Measurements from ENCODE around the gene EFNA5. TPM values are rescaled to one million over a fixed set of nuclear protein-coding genes. Genes with fewer than 3 reads are reported as not detected.

Gene EFNA5
- total RNA-seq, 2 donors from 2014 or later = 5.6 to 7.2 TPM

GRCh38 chr5:107502676-107503060 is 168.1 kb downstream of the EFNA5 start:
- TF ChIP-seq POLR2AphosphoS5 (IDR thresholded peaks at IDR 0.05) (no peak), POLR2A (IDR thresholded peaks at IDR 0.05) (no peak), CTCF (IDR thresholded peaks at IDR 0.05) (no peak)
- H3K4me3 ChIP-seq = no peak overlapping the region
- WGBS = 84% methylated on average over 7 of the region's 7 CpGs
- H3K27ac ChIP-seq = no peak overlapping the region
- H3K27me3 ChIP-seq (replicated peaks; ENCODE audit: insufficient read depth) = no peaks in the 10 kb centered on the region
- no peaks in the 10 kb centered on the region for H3K4me1 ChIP-seq (replicated peaks)
- H3K36me3 ChIP-seq = no peaks in the 10 kb centered on the region
- DNase-seq (ENCODE audit: low spot score) = no peak
- intact Hi-C loops (cut with DNase I) = no loop called here
- no peaks in the 10 kb centered on the region for H3K9me3 ChIP-seq

GRCh38 chr5:107501965-107502675 is 168.6 kb downstream of the EFNA5 start:
- no peaks in the 10 kb centered on the region for H3K27me3 ChIP-seq (replicated peaks; ENCODE audit: insufficient read depth)
- intact Hi-C loops (cut with DNase I) = no loop called here
- no peaks in the 10 kb centered on the region for H3K36me3 ChIP-seq
- no peak overlapping the region for H3K4me3 ChIP-seq
- H3K9me3 ChIP-seq = no peaks in the 10 kb centered on the region
- TF ChIP-seq POLR2A (IDR thresholded peaks at IDR 0.05) (no peak), CTCF (IDR thresholded peaks at IDR 0.05) (no peak), POLR2AphosphoS5 (IDR thresholded peaks at IDR 0.05) (no peak)
- H3K4me1 ChIP-seq (replicated peaks) = no peaks in the 10 kb centered on the region
- 87% methylated on average over 17 of the region's 17 CpGs for WGBS
- H3K27ac ChIP-seq = no peak overlapping the region
- no peak for DNase-seq (ENCODE audit: low spot score)

- H3K27ac ChIP-seq = no peak overlapping the region
- H3K36me3 ChIP-seq = no peaks in the 10 kb centered on the region
- DNase-seq (ENCODE audit: low spot score) = no peak
- TF ChIP-seq POLR2A (IDR thresholded peaks at IDR 0.05) (no peak), POLR2AphosphoS5 (IDR thresholded peaks at IDR 0.05) (no peak), CTCF (IDR thresholded peaks at IDR 0.05) (no peak)
- WGBS = 23% methylated on average over 1 of the region's 1 CpG
- intact Hi-C loops (cut with DNase I) = no loop called here
- H3K9me3 ChIP-seq = no peaks in the 10 kb centered on the region
- no peaks in the 10 kb centered on the region for H3K27me3 ChIP-seq (replicated peaks; ENCODE audit: insufficient read depth)
- no peaks in the 10 kb centered on the region for H3K4me1 ChIP-seq (replicated peaks)
- no peak overlapping the region for H3K4me3 ChIP-seq
Measured at GRCh38 chr5:107500840-107501239, 169.9 kb downstream of the EFNA5 start.

GRCh38 chr5:107500347-107500746 is 170.4 kb downstream of the EFNA5 start:
- no peak for DNase-seq (ENCODE audit: low spot score)
- intact Hi-C loops (cut with DNase I) = no loop called here
- Histone ChIP-seq H3K27ac (no peak overlapping the region), H3K4me3 (no peak overlapping the region), H3K27me3 (replicated peaks; ENCODE audit: insufficient read depth) (no peaks in the 10 kb centered on the region), H3K36me3 (no peaks in the 10 kb centered on the region), H3K4me1 (replicated peaks) (no peaks in the 10 kb centered on the region), H3K9me3 (no peaks in the 10 kb centered on the region)
- TF ChIP-seq POLR2AphosphoS5 (IDR thresholded peaks at IDR 0.05) (no peak), CTCF (IDR thresholded peaks at IDR 0.05) (no peak), POLR2A (IDR thresholded peaks at IDR 0.05) (no peak)

- 65% methylated on average over 1 of the region's 1 CpG for WGBS
- Histone ChIP-seq H3K27me3 (replicated peaks; ENCODE audit: insufficient read depth) (no peaks in the 10 kb centered on the region), H3K27ac (no peak overlapping the region), H3K9me3 (no peaks in the 10 kb centered on the region), H3K4me3 (no peak overlapping the region), H3K36me3 (no peaks in the 10 kb centered on the region), H3K4me1 (replicated peaks) (no peaks in the 10 kb centered on the region)
- TF ChIP-seq CTCF (IDR thresholded peaks at IDR 0.05) = no peak
- DNase-seq (ENCODE audit: low spot score) = no peak
- intact Hi-C loops (cut with DNase I) = no loop called here
Measured at GRCh38 chr5:107499776-107500175, 171.0 kb downstream of the EFNA5 start.

Data from prostate gland (tissue), 2 donors.